ENCODE data around the gene SFMBT1. TPM values are rescaled to one million over a fixed set of nuclear protein-coding genes. Genes with fewer than 3 reads are reported as not detected.
"Not testable (repeated sequence)": the region's sequence is repeated elsewhere in the genome, so short reads cannot be mapped to it uniquely, and the experiment has no call there.

Gene SFMBT1
- total RNA-seq, 1 donor from 2014 or later: 8.4 TPM

GRCh38 chr3:53042651-53043050, 3.2 kb downstream of the SFMBT1 start:
- DNase-seq (ENCODE audit: low spot score): no peak
- H3K9me3 Mint-ChIP-seq (ENCODE audit: low read depth): no peaks in the 10 kb centered on the region
- H3K36me3 Mint-ChIP-seq (ENCODE audit: low read depth): no peaks in the 10 kb centered on the region
- H3K4me3 Mint-ChIP-seq (ENCODE audit: unreplicated experiment): no peak overlapping the region
- no peak for TF ChIP-seq CTCF (IDR thresholded peaks at IDR 0.05)
- no peaks in the 10 kb centered on the region for H3K27me3 Mint-ChIP-seq (ENCODE audit: low read depth)
- H3K4me1 Mint-ChIP-seq (ENCODE audit: low read depth): peaks cover 28% of the 10 kb centered on the region
- H3K27ac Mint-ChIP-seq (ENCODE audit: unreplicated experiment): no peak overlapping the region

- DNase-seq (ENCODE audit: low spot score): no peak
- Mint-ChIP-seq H3K4me3 (ENCODE audit: unreplicated experiment) (no peak overlapping the region), H3K9me3 (ENCODE audit: low read depth) (no peaks in the 10 kb centered on the region)
Observed at GRCh38 chr3:53040351-53040820, 5.5 kb downstream of the SFMBT1 start.

GRCh38 chr3:53039376-53039752, 6.5 kb downstream of the SFMBT1 start:
- Mint-ChIP-seq H3K4me1 (ENCODE audit: low read depth) (peaks cover 16% of the 10 kb centered on the region), H3K4me3 (ENCODE audit: unreplicated experiment) (no peak overlapping the region), H3K27ac (ENCODE audit: unreplicated experiment) (no peak overlapping the region), H3K27me3 (ENCODE audit: low read depth) (no peaks in the 10 kb centered on the region), H3K36me3 (ENCODE audit: low read depth) (no peaks in the 10 kb centered on the region), H3K9me3 (ENCODE audit: low read depth) (no peaks in the 10 kb centered on the region)
- no peak for DNase-seq (ENCODE audit: low spot score)
- TF ChIP-seq CTCF (IDR thresholded peaks at IDR 0.05): no peak

More at GRCh38 chr3:53040351-53040820, 5.5 kb downstream of the SFMBT1 start:
- no peaks in the 10 kb centered on the region for H3K36me3 Mint-ChIP-seq (ENCODE audit: low read depth)
- no peak overlapping the region for H3K27ac Mint-ChIP-seq (ENCODE audit: unreplicated experiment)
- no peak for TF ChIP-seq CTCF (IDR thresholded peaks at IDR 0.05)
- H3K4me1 Mint-ChIP-seq (ENCODE audit: low read depth): peaks cover 20% of the 10 kb centered on the region
- no peaks in the 10 kb centered on the region for H3K27me3 Mint-ChIP-seq (ENCODE audit: low read depth)

- Mint-ChIP-seq H3K9me3 (ENCODE audit: low read depth) (no peaks in the 10 kb centered on the region), H3K36me3 (ENCODE audit: low read depth) (no peaks in the 10 kb centered on the region), H3K27me3 (ENCODE audit: low read depth) (no peaks in the 10 kb centered on the region), H3K4me3 (ENCODE audit: unreplicated experiment) (no peak overlapping the region), H3K4me1 (ENCODE audit: low read depth) (peaks cover 12% of the 10 kb centered on the region), H3K27ac (ENCODE audit: unreplicated experiment) (no peak overlapping the region)
- no peak for TF ChIP-seq CTCF (IDR thresholded peaks at IDR 0.05)
- no peak for DNase-seq (ENCODE audit: low spot score)
Observed at GRCh38 chr3:53038679-53039375, 7.0 kb downstream of the SFMBT1 start.

- Mint-ChIP-seq H3K4me3 (ENCODE audit: unreplicated experiment) (no peak overlapping the region), H3K9me3 (ENCODE audit: low read depth) (no peaks in the 10 kb centered on the region), H3K36me3 (ENCODE audit: low read depth) (no peaks in the 10 kb centered on the region), H3K27me3 (ENCODE audit: low read depth) (no peaks in the 10 kb centered on the region), H3K4me1 (ENCODE audit: low read depth) (peaks cover 10% of the 10 kb centered on the region), H3K27ac (ENCODE audit: unreplicated experiment) (no peak overlapping the region)
- no peak for TF ChIP-seq CTCF (IDR thresholded peaks at IDR 0.05)
- DNase-seq (ENCODE audit: low spot score): no peak
Observed at GRCh38 chr3:53035825-53036619, 9.9 kb downstream of the SFMBT1 start.

- H3K9me3 Mint-ChIP-seq (ENCODE audit: low read depth); H3K36me3 Mint-ChIP-seq (ENCODE audit: low read depth); H3K27me3 Mint-ChIP-seq (ENCODE audit: low read depth); H3K4me1 Mint-ChIP-seq (ENCODE audit: low read depth); DNase-seq (ENCODE audit: low spot score); H3K4me3 Mint-ChIP-seq (ENCODE audit: unreplicated experiment); H3K27ac Mint-ChIP-seq (ENCODE audit: unreplicated experiment): not testable (repeated sequence)
Observed at GRCh38 chr3:53035018-53035417, 10.9 kb downstream of the SFMBT1 start.

- H3K4me1 Mint-ChIP-seq (ENCODE audit: low read depth); H3K27me3 Mint-ChIP-seq (ENCODE audit: low read depth); H3K27ac Mint-ChIP-seq (ENCODE audit: unreplicated experiment); H3K9me3 Mint-ChIP-seq (ENCODE audit: low read depth); H3K36me3 Mint-ChIP-seq (ENCODE audit: low read depth); DNase-seq (ENCODE audit: low spot score); H3K4me3 Mint-ChIP-seq (ENCODE audit: unreplicated experiment): not testable (repeated sequence)
Observed at GRCh38 chr3:53034411-53034810, 11.5 kb downstream of the SFMBT1 start.

All from chondrocyte (in vitro differentiated cells).